ENCODE data around the gene GP1BB.

GP1BB gene

DNA sequence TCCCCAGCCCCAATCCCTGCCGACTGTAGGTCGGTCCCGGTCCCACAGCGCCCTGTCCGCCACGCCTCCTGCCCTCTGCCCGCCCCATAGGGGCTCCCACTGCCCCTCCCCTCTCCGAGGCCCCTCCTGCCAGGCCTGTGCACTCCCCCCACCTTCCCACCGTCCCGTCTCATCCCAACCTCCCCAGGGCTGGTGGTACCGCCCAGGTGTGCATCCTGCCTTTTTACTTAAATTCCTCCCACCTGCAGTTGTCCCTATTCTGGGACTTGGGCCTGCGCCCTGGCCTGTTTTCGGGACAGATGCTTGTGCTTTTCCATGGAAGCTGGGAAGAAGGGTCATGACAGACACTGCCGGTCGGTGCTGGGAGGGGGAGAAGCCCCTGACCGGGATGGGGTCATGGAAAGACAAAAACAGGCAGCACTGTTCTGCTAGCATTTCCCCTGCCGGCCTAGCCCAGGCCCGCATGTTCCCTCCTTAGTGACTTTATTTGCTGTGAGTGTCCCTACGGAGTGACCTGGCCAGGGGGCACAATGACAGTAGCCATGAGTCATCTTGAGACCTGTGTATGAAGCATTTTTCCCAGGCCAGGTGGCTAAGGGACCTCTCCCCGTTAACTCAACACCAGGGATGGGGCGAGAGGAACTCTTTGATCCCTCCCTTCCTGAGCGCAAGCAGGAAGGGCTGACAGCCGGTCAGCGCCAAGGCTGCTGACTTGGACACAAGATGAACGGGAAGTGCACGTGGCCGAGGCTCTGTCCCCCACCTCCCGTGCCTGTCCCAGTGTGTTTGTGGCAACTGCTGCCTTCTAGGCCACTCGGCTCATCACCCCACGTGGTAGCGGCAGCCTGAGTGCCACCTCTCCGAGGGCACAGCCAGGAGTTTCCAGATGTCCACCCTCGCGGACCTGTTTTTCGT, 44.3 kb downstream of the GP1BB start:
- no peak for DNase-seq

DNA sequence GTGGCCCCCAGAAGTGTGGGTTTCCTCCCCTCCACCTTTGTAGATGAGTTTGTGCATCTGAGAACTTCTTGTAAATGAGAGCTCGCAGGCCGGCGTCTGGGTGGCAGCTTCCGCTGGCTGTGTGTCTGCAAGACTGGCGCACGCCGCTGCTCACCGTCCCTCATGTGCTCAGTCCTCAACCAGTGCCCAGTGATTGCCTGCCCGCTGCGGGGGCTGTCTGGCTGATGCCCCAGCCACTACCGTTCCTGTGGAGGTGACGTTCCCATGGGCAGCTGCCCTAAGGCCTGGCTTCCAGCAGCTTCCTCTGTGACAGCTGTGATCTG, 46.0 kb downstream of the GP1BB start:
- DNase-seq, result no peak

DNA sequence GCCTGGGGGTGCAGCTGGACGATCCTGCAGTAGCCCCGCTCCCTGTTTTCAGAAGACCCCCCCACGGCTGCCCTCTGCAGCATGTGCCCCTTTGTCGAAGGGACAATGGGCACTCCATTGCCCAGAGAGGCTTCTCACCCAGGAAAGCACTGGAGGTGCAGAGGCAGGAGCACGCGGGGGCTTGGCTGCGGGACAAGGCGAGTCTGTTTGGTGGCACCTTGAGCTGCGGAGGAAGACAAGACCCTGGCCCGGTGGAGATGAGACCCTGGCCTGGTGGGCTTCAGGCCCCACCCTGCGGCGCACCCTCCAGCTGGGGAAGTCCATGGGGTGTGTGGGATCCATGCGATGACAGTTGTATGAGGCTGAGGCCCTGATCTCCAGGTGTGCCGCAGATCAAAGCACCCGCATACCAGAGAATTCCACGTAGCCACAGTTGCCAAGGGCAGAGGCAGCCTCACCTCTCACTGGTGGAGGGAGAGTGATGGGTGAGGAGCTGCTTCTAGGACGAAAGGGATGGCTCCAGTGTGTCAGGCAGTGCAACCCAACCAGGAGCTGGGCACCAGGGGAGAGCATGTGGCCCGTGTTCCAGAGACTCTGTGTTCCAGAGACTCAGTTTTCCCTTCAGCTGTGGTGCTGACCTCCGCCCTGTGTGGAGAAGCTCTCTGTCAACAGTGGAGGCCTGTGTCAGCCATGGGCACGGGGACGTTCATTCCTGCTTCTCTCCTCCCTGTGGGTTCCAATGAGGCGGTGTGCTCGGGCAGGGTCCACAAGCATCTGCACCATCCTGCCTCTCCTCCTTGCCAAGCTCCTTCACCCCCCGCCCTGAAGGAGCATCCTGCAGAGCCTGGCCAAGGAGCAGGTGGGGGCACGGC, 47.2 kb downstream of the GP1BB start:
- no peak for DNase-seq

DNA sequence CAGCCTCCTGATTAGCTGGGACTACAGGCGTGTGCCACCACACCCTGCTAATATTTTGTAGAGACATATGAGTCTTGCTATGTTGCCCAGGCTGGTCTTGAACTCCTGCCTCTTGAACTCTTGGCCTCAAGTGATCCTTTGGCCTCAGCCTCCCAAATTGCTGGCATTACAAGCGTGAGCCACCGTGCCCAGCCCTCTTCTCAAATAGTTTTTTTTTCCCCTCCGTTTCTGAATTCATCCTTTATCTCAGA, 49.0 kb downstream of the GP1BB start:
- DNase-seq, result no peak

DNA sequence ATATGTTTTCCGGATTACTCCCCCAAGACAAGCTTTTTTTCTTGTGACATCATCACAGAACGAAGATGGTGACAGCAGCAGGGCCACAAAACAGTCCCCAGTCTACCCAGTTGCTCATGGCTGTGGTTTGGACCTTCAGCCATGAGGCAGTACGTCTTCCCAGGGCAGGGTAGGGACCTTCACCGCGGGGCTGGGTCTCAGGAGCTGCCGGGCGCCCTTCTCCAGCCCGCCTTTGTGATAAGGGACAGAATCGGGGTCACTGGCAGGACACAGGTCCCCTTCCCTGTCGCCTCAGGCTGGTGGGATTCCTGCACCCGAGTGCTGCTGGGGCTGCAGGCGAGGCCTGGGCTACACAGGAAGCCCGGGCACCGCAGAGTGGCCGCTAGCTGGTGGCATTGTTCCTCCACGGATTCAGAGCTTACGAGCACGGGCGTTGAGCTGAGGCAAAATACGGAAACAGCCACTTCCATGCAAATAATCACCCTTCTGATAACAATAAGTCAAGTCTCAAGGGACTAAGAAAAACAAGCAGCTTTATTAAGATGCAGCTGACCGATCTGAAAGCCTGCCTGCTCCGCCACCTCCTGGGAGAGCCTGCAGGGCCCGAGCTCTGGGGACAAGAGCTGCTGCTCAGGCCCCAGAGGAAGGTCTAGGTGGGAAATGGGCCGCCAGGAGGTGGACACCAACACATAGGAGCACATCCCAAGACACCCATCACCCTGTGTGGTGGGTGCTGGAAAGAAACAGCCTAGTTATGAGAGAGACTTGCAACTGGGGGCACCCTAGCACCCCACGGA, 49.5 kb downstream of the GP1BB start:
- no peak for DNase-seq

DNA sequence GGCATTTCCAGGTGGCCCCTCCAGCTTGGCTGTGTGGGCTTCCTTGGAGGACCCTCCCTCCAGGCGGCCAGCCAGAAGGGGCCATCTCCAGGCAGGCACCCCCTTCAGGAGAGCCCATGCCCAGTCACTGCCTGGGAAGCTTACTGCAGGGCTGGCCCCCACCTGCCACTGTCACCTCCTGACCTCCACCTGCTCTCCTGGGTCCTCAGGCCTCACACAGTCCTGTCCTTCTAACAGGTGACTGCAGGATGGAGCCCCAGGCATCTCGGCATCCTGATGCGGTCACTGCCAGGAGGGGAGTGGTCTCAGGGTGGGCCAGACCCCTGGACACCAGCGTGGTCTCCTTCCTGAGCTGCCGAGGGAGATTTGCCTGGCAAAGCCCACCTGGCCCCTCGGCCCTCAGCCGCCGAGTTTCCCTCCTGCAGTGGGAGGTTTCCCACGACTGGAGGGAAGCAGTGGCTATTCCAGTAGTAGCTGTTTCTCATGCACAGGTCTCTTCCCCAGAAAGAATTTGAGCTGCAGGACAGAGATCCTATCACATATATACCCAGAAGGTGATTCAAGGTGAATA, 50.2 kb downstream of the GP1BB start:
- no peak for DNase-seq

Measured in NCI-H187 treated with DMSO at 0.1 percent for 48 hours (cell line).